ENCODE results near the gene PLS1.

PLS1 gene

GRCh38 chr3:142636664-142637063 is 40.5 kb downstream of the PLS1 start:
- DNase-seq (ENCODE audit: low spot score), result no peak

GRCh38 chr3:142638291-142638690 is 42.1 kb downstream of the PLS1 start:
- DNase-seq (ENCODE audit: low spot score), result no peak

- no peak for DNase-seq (ENCODE audit: low spot score)
Measured at GRCh38 chr3:142641504-142641903, 45.3 kb downstream of the PLS1 start.

- no peak for DNase-seq (ENCODE audit: low spot score)
Measured at GRCh38 chr3:142642956-142643355, 46.8 kb downstream of the PLS1 start.

- DNase-seq (ENCODE audit: low spot score), result no peak
Measured at GRCh38 chr3:142644502-142644901, 48.3 kb downstream of the PLS1 start.

GRCh38 chr3:142645236-142645793 is 49.1 kb downstream of the PLS1 start:
- DNase-seq (ENCODE audit: low spot score), result no peak

GRCh38 chr3:142646020-142646785 is 50.0 kb downstream of the PLS1 start:
- no peak for DNase-seq (ENCODE audit: low spot score)

GRCh38 chr3:142647856-142648255 is 51.7 kb downstream of the PLS1 start:
- no peak for DNase-seq (ENCODE audit: low spot score)

GRCh38 chr3:142648950-142649349 is 52.8 kb downstream of the PLS1 start:
- DNase-seq (ENCODE audit: low spot score), result no peak

GRCh38 chr3:142650001-142650693 is 54.0 kb downstream of the PLS1 start:
- DNase-seq (ENCODE audit: low spot score), result no peak

GRCh38 chr3:142651711-142652110 is 55.5 kb downstream of the PLS1 start:
- DNase-seq (ENCODE audit: low spot score), result no peak

GRCh38 chr3:142652826-142653292 is 56.7 kb downstream of the PLS1 start:
- no peak for DNase-seq (ENCODE audit: low spot score)

GRCh38 chr3:142656575-142656974 is 60.4 kb downstream of the PLS1 start:
- DNase-seq (ENCODE audit: low spot score), result no peak

GRCh38 chr3:142657033-142657432 is 60.8 kb downstream of the PLS1 start:
- no peak for DNase-seq (ENCODE audit: low spot score)

GRCh38 chr3:142660383-142660782 is 64.2 kb downstream of the PLS1 start:
- no peak for DNase-seq (ENCODE audit: low spot score)

- DNase-seq (ENCODE audit: low spot score), result no peak
Measured at GRCh38 chr3:142660893-142661292, 64.7 kb downstream of the PLS1 start.

- no peak for DNase-seq (ENCODE audit: low spot score)
Measured at GRCh38 chr3:142663865-142664264, 67.7 kb downstream of the PLS1 start.

- no peak for DNase-seq (ENCODE audit: low spot score)
Measured at GRCh38 chr3:142664311-142664710, 68.1 kb downstream of the PLS1 start.

- no peak for DNase-seq (ENCODE audit: low spot score)
Measured at GRCh38 chr3:142664819-142665218, 68.6 kb downstream of the PLS1 start.

GRCh38 chr3:142670120-142670519 is 73.9 kb downstream of the PLS1 start:
- no peak for DNase-seq (ENCODE audit: low spot score)

- no peak for DNase-seq (ENCODE audit: low spot score)
Measured at GRCh38 chr3:142676151-142676550, 80.0 kb downstream of the PLS1 start.

- no peak for DNase-seq (ENCODE audit: low spot score)
Measured at GRCh38 chr3:142680710-142681109, 84.5 kb downstream of the PLS1 start.

GRCh38 chr3:142690613-142691012 is 94.4 kb downstream of the PLS1 start:
- no peak for DNase-seq (ENCODE audit: low spot score)
